ENCODE data around the gene TARS2.

DNA sequence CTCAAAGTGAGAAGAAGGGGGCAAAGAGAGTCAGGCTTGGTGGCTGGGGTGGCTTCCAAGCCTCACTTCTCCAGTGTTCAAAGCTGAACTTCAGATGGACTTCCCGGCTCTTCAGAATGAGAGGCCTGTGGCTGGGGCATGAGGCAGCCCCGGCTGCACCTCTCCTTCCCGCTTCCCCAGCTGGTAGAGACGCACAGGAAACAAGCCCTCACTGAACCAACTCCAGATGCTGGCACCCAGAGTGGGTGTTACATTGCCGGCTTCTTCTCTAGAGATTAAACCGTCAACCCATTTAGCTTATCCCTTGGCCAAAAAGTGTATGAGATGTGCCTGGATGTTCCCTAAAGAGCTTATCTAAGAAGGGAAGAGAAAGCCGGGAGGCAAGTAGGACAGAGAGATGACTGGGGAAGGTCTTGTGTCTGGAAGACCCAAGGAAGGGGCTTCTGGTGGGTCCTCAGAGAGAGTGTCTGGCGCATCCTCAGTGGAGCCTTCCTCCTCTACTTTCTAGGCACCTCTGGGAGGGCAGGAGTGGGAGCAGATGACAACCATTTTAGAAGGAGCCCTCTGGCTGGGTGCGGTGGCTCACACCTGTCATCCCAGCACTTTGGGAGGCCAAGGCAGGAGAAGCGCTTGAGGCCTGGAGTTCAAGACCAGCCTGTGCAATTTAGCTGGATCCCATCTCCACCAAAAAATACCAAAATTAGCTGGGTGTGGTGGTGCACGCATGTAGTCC lies 64.0 kb downstream of the TARS2 start:
- TF ChIP-seq CTCF (IDR thresholded peaks at IDR 0.05; ENCODE audit: insufficient read depth, low read length, poor library complexity, severe bottlenecking), result no peak
- no peak for TF ChIP-seq EZH2phosphoT487 (conservative IDR thresholded peaks at IDR 0.05; ENCODE audit: low read length)

All from SU-DHL-6 (cell line).